GM20000 (cell line): ENCODE results near the gene DGCR6L.
"Not testable (repeated sequence)": the region's sequence is repeated elsewhere in the genome, so short reads cannot be mapped to it uniquely, and the experiment has no call there.

Experiments used
- DNase-seq: peaks from one replicate; pipeline ENCODE4 v3.0.0; 2012; ENCODE audit warnings: low spot score
- CTCF ChIP-seq: IDR thresholded peaks from 2 replicates; pipeline ENCODE4 v1.5.1; 2012; ENCODE audit warnings: mild to moderate bottlenecking, control low read depth; ENCODE audit errors: extremely low read depth, missing control alignments

DGCR6L gene

GRCh38 chr22:20319745-20320658 lies at the start of gene DGCR6L:
Gene DGCR6L (minus strand): TSS chr22:20320060. CDS start chr22:20319988, 72 bp downstream.
- TF ChIP-seq CTCF, result no peak

GRCh38 chr22:20368875-20369274 lies 49.0 kb upstream of the DGCR6L start:
- DNase-seq, result not testable (repeated sequence)

More at GRCh38 chr22:20319745-20320658, at the start of gene DGCR6L:
- DNase-seq, result peak; percentile 99

GRCh38 chr22:20366841-20367240 lies 47.0 kb upstream of the DGCR6L start:
- not testable (repeated sequence) for DNase-seq

GRCh38 chr22:20364335-20365260 lies 44.7 kb upstream of the DGCR6L start:
- not testable (repeated sequence) for DNase-seq

GRCh38 chr22:20362403-20362802 lies 42.5 kb upstream of the DGCR6L start:
- DNase-seq, result not testable (repeated sequence)

GRCh38 chr22:20361752-20362229 lies 41.9 kb upstream of the DGCR6L start:
- DNase-seq, result not testable (repeated sequence)

GRCh38 chr22:20360866-20361751 lies 41.2 kb upstream of the DGCR6L start:
- DNase-seq, result not testable (repeated sequence)

GRCh38 chr22:20360261-20360660 lies 40.4 kb upstream of the DGCR6L start:
- DNase-seq, result not testable (repeated sequence)

GRCh38 chr22:20358503-20359239 lies 38.8 kb upstream of the DGCR6L start:
- not testable (repeated sequence) for DNase-seq

GRCh38 chr22:20357967-20358366 lies 38.1 kb upstream of the DGCR6L start:
- not testable (repeated sequence) for DNase-seq

- not testable (repeated sequence) for DNase-seq
Observed at GRCh38 chr22:20356906-20357305, 37.0 kb upstream of the DGCR6L start.

GRCh38 chr22:20355939-20356636 lies 36.2 kb upstream of the DGCR6L start:
- not testable (repeated sequence) for DNase-seq
